ENCODE results near the gene FUOM. TPM values are rescaled to one million over a fixed set of nuclear protein-coding genes. Genes with fewer than 3 reads are reported as not detected.
"Not testable (repeated sequence)": the region's sequence is repeated elsewhere in the genome, so short reads cannot be mapped to it uniquely, and the experiment has no call there.

Gene FUOM
- total RNA-seq, 2 donors from 2014 or later = 13.1 to 26.1 TPM

GRCh38 chr10:133320852-133321422, 36.9 kb downstream of the FUOM start:
- not testable (repeated sequence) for ATAC-seq (ENCODE audit: insufficient number of reproducible peaks, low FRiP score, low read depth); H3K36me3 ChIP-seq; H3K27ac ChIP-seq; H3K4me3 ChIP-seq; H3K9me3 ChIP-seq; H3K27me3 ChIP-seq (replicated peaks; ENCODE audit: insufficient read depth); DNase-seq (ENCODE audit: low spot score)
- peaks cover 11 to 17% of the 10 kb centered on the region in 2 donors for H3K4me1 ChIP-seq (ENCODE audit: control insufficient read depth in 1 of 2, low read depth in 2 of 2)

- Histone ChIP-seq H3K4me3 (peak overlapping the region; percentile 63), H3K4me1 (ENCODE audit: control insufficient read depth in 1 of 2, low read depth in 2 of 2) (peaks cover 4 to 6% of the 10 kb centered on the region in 2 donors), H3K36me3 (no peaks in the 10 kb centered on the region), H3K9me3 (no peaks in the 10 kb centered on the region), H3K27ac (no peak overlapping the region), H3K27me3 (replicated peaks; ENCODE audit: insufficient read depth) (no peaks in the 10 kb centered on the region)
- ATAC-seq (ENCODE audit: insufficient number of reproducible peaks, low FRiP score, low read depth) (peak; percentile 36), DNase-seq (ENCODE audit: low spot score) (no peak)
- TF ChIP-seq CTCF (IDR thresholded peaks at IDR 0.05) = peak; percentile 33
Observed at GRCh38 chr10:133318494-133319127, 39.2 kb downstream of the FUOM start.

GRCh38 chr10:133316732-133317131, 41.1 kb downstream of the FUOM start:
- DNase-seq (ENCODE audit: low spot score) = no peak
- TF ChIP-seq CTCF (IDR thresholded peaks at IDR 0.05) = no peak
- H3K4me3 ChIP-seq = no peak overlapping the region
- no peak for ATAC-seq (ENCODE audit: insufficient number of reproducible peaks, low FRiP score, low read depth)
- peaks cover 11% of the 10 kb centered on the region for H3K36me3 ChIP-seq
- H3K4me1 ChIP-seq (ENCODE audit: control insufficient read depth in 1 of 2, low read depth in 2 of 2) = peaks cover 4 to 6% of the 10 kb centered on the region in 2 donors
- H3K27me3 ChIP-seq (replicated peaks; ENCODE audit: insufficient read depth) = no peaks in the 10 kb centered on the region
- H3K9me3 ChIP-seq = no peaks in the 10 kb centered on the region
- no peak overlapping the region for H3K27ac ChIP-seq

- Histone ChIP-seq H3K27me3 (replicated peaks; ENCODE audit: insufficient read depth) (no peaks in the 10 kb centered on the region), H3K36me3 (peaks cover 16% of the 10 kb centered on the region), H3K27ac (no peak overlapping the region), H3K4me1 (ENCODE audit: control insufficient read depth in 1 of 2, low read depth in 2 of 2) (peaks cover 4 to 6% of the 10 kb centered on the region in 2 donors), H3K9me3 (no peaks in the 10 kb centered on the region), H3K4me3 (no peak overlapping the region)
- no peak for TF ChIP-seq CTCF (IDR thresholded peaks at IDR 0.05)
- no peak for ATAC-seq (ENCODE audit: insufficient number of reproducible peaks, low FRiP score, low read depth)
- no peak for DNase-seq (ENCODE audit: low spot score)
Observed at GRCh38 chr10:133316266-133316665, 41.6 kb downstream of the FUOM start.

GRCh38 chr10:133315847-133316246, 42.0 kb downstream of the FUOM start:
- no peaks in the 10 kb centered on the region for H3K27me3 ChIP-seq (replicated peaks; ENCODE audit: insufficient read depth)
- no peaks in the 10 kb centered on the region for H3K9me3 ChIP-seq
- no peak overlapping the region for H3K27ac ChIP-seq
- no peak overlapping the region for H3K4me3 ChIP-seq
- H3K36me3 ChIP-seq = peaks cover 16% of the 10 kb centered on the region
- no peak for DNase-seq (ENCODE audit: low spot score)
- no peak for ATAC-seq (ENCODE audit: insufficient number of reproducible peaks, low FRiP score, low read depth)
- no peak for TF ChIP-seq CTCF (IDR thresholded peaks at IDR 0.05)
- H3K4me1 ChIP-seq (ENCODE audit: control insufficient read depth in 1 of 2, low read depth in 2 of 2) = peaks cover 4 to 6% of the 10 kb centered on the region in 2 donors

Data from thoracic aorta (tissue), 2 donors.